Caco-2 (cell line): ENCODE results near the gene CNIH2. TPM values are rescaled to one million over a fixed set of nuclear protein-coding genes. Genes with fewer than 3 reads are reported as not detected.

Experiments used
- BruUV-seq: library from RNA; stranded (reverse); fragments of 400-500 nt; replicated peaks from 2 replicates; lab custom pipeline; 2021; lab: Mats Ljungman, UMichigan
- CTCF ChIA-PET: fragments of 300-600 bp; sonication (Branson Sonifier 250); formaldehyde crosslinking; loops from one replicate; lab custom pipeline; 2022; ENCODE audit warnings: antibody characterized with exemption; lab: Charles Lee
- POLR2A ChIA-PET: fragments of 300-600 bp; sonication (Branson Sonifier 250); formaldehyde crosslinking; loops from one replicate; lab custom pipeline; 2022; ENCODE audit warnings: antibody characterized with exemption; lab: Charles Lee
- DNase-seq, 2 experiments: peaks; one replicate each; pipeline versions ENCODE4 v3.0.0 to v3.0.0-alpha.2; 2020 to 2022
- H3K27me3 ChIP-seq: replicated peaks from 2 replicates; pipeline ENCODE4 v1.6.0; 2011; ENCODE audit warnings: low read length; ENCODE audit not compliant: control insufficient read depth, insufficient read depth
- H3K36me3 ChIP-seq: 2 replicates; pipeline ENCODE4 v1.5.1; 2011; ENCODE audit warnings: low read length; ENCODE audit not compliant: control insufficient read depth, insufficient read depth
- H3K4me1 ChIP-seq: fragments of 250-450 bp; sonication (Bioruptor Pico); 2 replicates; pipeline ENCODE4 v1.5.1; 2020; ENCODE audit warnings: mild to moderate bottlenecking
- H3K4me3 ChIP-seq: 2 replicates; pipeline ENCODE4 v1.5.1; 2011; ENCODE audit warnings: low read depth, mild to moderate bottlenecking, control low read depth, low read length
- H3K9me3 ChIP-seq: fragments of 250-450 bp; sonication (Bioruptor Pico); 2 replicates; pipeline ENCODE4 v1.5.1; 2020; ENCODE audit warnings: mild to moderate bottlenecking, moderate library complexity
- H3K27ac Mint-ChIP-seq: one replicate; pipeline ENCODE4 v1.8.0; 2022; ENCODE audit warnings: mixed read lengths; ENCODE audit not compliant: unreplicated experiment
- H3K27me3 Mint-ChIP-seq: one replicate; pipeline ENCODE4 v1.8.0; 2022; ENCODE audit warnings: mixed read lengths; ENCODE audit not compliant: insufficient read depth, unreplicated experiment
- H3K36me3 Mint-ChIP-seq: one replicate; pipeline ENCODE4 v1.8.0; 2022; ENCODE audit warnings: mild to moderate bottlenecking, mixed read lengths; ENCODE audit not compliant: insufficient read depth, unreplicated experiment
- H3K4me1 Mint-ChIP-seq: one replicate; pipeline ENCODE4 v1.8.0; 2022; ENCODE audit warnings: low read depth, mixed read lengths; ENCODE audit not compliant: unreplicated experiment
- H3K4me3 Mint-ChIP-seq: one replicate; pipeline ENCODE4 v1.8.0; 2022; ENCODE audit warnings: mild to moderate bottlenecking, moderate library complexity, mixed read lengths; ENCODE audit not compliant: unreplicated experiment
- H3K9me3 Mint-ChIP-seq: one replicate; pipeline ENCODE4 v1.8.0; 2022; ENCODE audit warnings: mixed read lengths; ENCODE audit not compliant: unreplicated experiment
- CTCF ChIP-seq, 2 experiments: fragments of 200-600 bp in 1 of 2; IDR thresholded peaks; 1 replicate in 1 of 2; 2 replicates in 1 of 2; pipeline versions ENCODE4 v1.5.1 to v1.8.0; 2011 to 2022; ENCODE audit warnings: antibody characterized with exemption in 1 of 2, control low read depth in 1 of 2, inconsistent platforms in 1 of 2, low read depth in 1 of 2, low read length in 1 of 2, mild to moderate bottlenecking in 1 of 2, moderate library complexity in 1 of 2; ENCODE audit not compliant: insufficient read depth in 1 of 2, severe bottlenecking in 1 of 2, unreplicated experiment in 1 of 2
- intact Hi-C: fragments of 100-400 bp; cut with micrococcal nuclease; formaldehyde crosslinking; loops from one replicate; pipeline ENCODE4 v1.10.0; 2022; ENCODE audit not compliant: unreplicated experiment
- total RNA-seq: library from RNA; stranded (reverse); gene quantifications from 2 replicates; pipeline ENCODE4 v1.2.3, GENCODE V29; 2022

Gene CNIH2
- total RNA-seq, 1 experiment from 2014 or later, result 6.1 TPM

GRCh38 chr11:66247295-66247694 is 30.7 kb upstream of the CNIH2 start:
- no peaks in the 10 kb centered on the region for H3K4me1 ChIP-seq
- intact Hi-C loops, result no loop called here
- H3K4me3 ChIP-seq, result no peak overlapping the region
- no peaks in the 10 kb centered on the region for H3K36me3 ChIP-seq
- POLR2A ChIA-PET, result interaction anchor here (0.7 kb wide), 1 partner anchor 24 kb away, joined by 3 read pairs; no protein-coding TSS in a partner anchor
- no peak for TF ChIP-seq CTCF (IDR thresholded peaks at IDR 0.05; ENCODE audit: insufficient read depth in 1 of 2, low read depth in 1 of 2, low read length in 1 of 2, severe bottlenecking in 1 of 2, unreplicated experiment in 1 of 2)
- H3K27me3 ChIP-seq, result no peaks in the 10 kb centered on the region
- Mint-ChIP-seq H3K27ac (no peak overlapping the region), H3K4me3 (no peak overlapping the region), H3K9me3 (no peaks in the 10 kb centered on the region), H3K4me1 (peaks cover 7% of the 10 kb centered on the region), H3K36me3 (peaks cover 59% of the 10 kb centered on the region), H3K27me3 (no peaks in the 10 kb centered on the region)
- CTCF ChIA-PET, result no interaction called here
- BruUV-seq, result no TSS peak
- DNase-seq, result no peak
- H3K9me3 ChIP-seq, result no peaks in the 10 kb centered on the region

GRCh38 chr11:66247801-66248200 is 30.2 kb upstream of the CNIH2 start:
- H3K36me3 Mint-ChIP-seq, result peaks cover 59% of the 10 kb centered on the region
- H3K27ac Mint-ChIP-seq, result no peak overlapping the region
- Histone ChIP-seq H3K4me1 (no peaks in the 10 kb centered on the region), H3K9me3 (no peaks in the 10 kb centered on the region), H3K27me3 (no peaks in the 10 kb centered on the region), H3K36me3 (no peaks in the 10 kb centered on the region), H3K4me3 (no peak overlapping the region)
- no peak for DNase-seq
- ChIA-PET POLR2A (interaction anchor here (0.7 kb wide), 1 partner anchor 25 kb away, joined by 3 read pairs; no protein-coding TSS in a partner anchor), CTCF (no interaction called here)
- BruUV-seq, result no TSS peak
- H3K4me1 Mint-ChIP-seq, result peaks cover 7% of the 10 kb centered on the region
- H3K9me3 Mint-ChIP-seq, result no peaks in the 10 kb centered on the region
- H3K4me3 Mint-ChIP-seq, result no peak overlapping the region
- intact Hi-C loops, result no loop called here
- no peak for TF ChIP-seq CTCF (IDR thresholded peaks at IDR 0.05; ENCODE audit: insufficient read depth in 1 of 2, low read depth in 1 of 2, low read length in 1 of 2, severe bottlenecking in 1 of 2, unreplicated experiment in 1 of 2)
- no peaks in the 10 kb centered on the region for H3K27me3 Mint-ChIP-seq

- Histone ChIP-seq H3K27me3 (no peaks in the 10 kb centered on the region), H3K9me3 (no peaks in the 10 kb centered on the region), H3K4me1 (no peaks in the 10 kb centered on the region), H3K36me3 (no peaks in the 10 kb centered on the region), H3K4me3 (no peak overlapping the region)
- DNase-seq, result no peak
- Mint-ChIP-seq H3K27me3 (no peaks in the 10 kb centered on the region), H3K9me3 (no peaks in the 10 kb centered on the region), H3K4me3 (no peak overlapping the region), H3K36me3 (peaks cover 59% of the 10 kb centered on the region), H3K27ac (no peak overlapping the region), H3K4me1 (peaks cover 7% of the 10 kb centered on the region)
- intact Hi-C loops, result no loop called here
- CTCF ChIA-PET, result no interaction called here
- no peak for TF ChIP-seq CTCF (IDR thresholded peaks at IDR 0.05; ENCODE audit: insufficient read depth in 1 of 2, low read depth in 1 of 2, low read length in 1 of 2, severe bottlenecking in 1 of 2, unreplicated experiment in 1 of 2)
- BruUV-seq, result no TSS peak
- POLR2A ChIA-PET, result no interaction called here
Observed at GRCh38 chr11:66248903-66249302, 29.1 kb upstream of the CNIH2 start.
